Left ventricle myocardium inferior (tissue), 1 donor: ENCODE data around the gene FARS2. TPM values are rescaled to one million over a fixed set of nuclear protein-coding genes. Genes with fewer than 3 reads are reported as not detected.
A peak's percentile ranks its signal among the peaks of the same experiment; 100 is the strongest.

Source experiments
- DNase-seq: peaks from one replicate; pipeline ENCODE4 v3.0.0-alpha.2; 2020
- H3K27ac ChIP-seq: fragments of 200-600 bp; replicated peaks from 2 replicates; pipeline ENCODE4 v1.8.0; 2021
- H3K27me3 ChIP-seq: fragments of 200-600 bp; 2 replicates; pipeline ENCODE4 v1.8.0; 2021; ENCODE audit warnings: low read depth
- H3K36me3 ChIP-seq: fragments of 200-600 bp; 2 replicates; pipeline ENCODE4 v1.8.0; 2021
- H3K4me1 ChIP-seq: fragments of 200-600 bp; 2 replicates; pipeline ENCODE4 v1.8.0; 2021
- H3K4me3 ChIP-seq: fragments of 200-600 bp; 2 replicates; pipeline ENCODE4 v1.8.0; 2021; ENCODE audit warnings: mild to moderate bottlenecking, moderate library complexity
- H3K9me3 ChIP-seq: fragments of 200-600 bp; replicated peaks from 2 replicates; pipeline ENCODE4 v1.8.0; 2021
- CTCF ChIP-seq: fragments of 200-600 bp; IDR thresholded peaks from 2 replicates; pipeline ENCODE4 v1.8.0; 2021; ENCODE audit warnings: antibody characterized with exemption, mild to moderate bottlenecking, borderline replicate concordance
- intact Hi-C: fragments of 100-400 bp; cut with micrococcal nuclease; formaldehyde crosslinking; loops from one replicate; pipeline ENCODE4 v1.11.0; 2022
- total RNA-seq: library from RNA; stranded (reverse); fragmentation: NEBNext Ultra II Directional; extraction: Animal tissue kit (Norgen Biotek cat#: 25700); gene quantifications from one replicate; pipeline ENCODE4 v1.2.1, GENCODE V29; 2021
- donor health status: DM: no; HTN: yes; CAD: no; lungs with severe emphysema.

Gene FARS2
- total RNA-seq, 1 donor from 2014 or later, result 16.7 TPM

GRCh38 chr6:5302995-5303622, 41.8 kb downstream of the FARS2 start:
- Histone ChIP-seq H3K27me3 (no peaks in the 10 kb centered on the region), H3K36me3 (no peaks in the 10 kb centered on the region), H3K9me3 (no peaks in the 10 kb centered on the region), H3K4me1 (peaks cover 14% of the 10 kb centered on the region), H3K4me3 (no peak overlapping the region), H3K27ac (no peak overlapping the region)
- peak; percentile 68 for TF ChIP-seq CTCF
- DNase-seq, result peak; percentile 24
- intact Hi-C loops, result no loop called here

- peaks cover 14% of the 10 kb centered on the region for H3K4me1 ChIP-seq
Measured at GRCh38 chr6:5303682-5304081, 42.4 kb downstream of the FARS2 start.

GRCh38 chr6:5305968-5306626, 44.8 kb downstream of the FARS2 start:
- Histone ChIP-seq H3K4me3 (no peak overlapping the region), H3K4me1 (peaks cover 14% of the 10 kb centered on the region), H3K27ac (no peak overlapping the region), H3K27me3 (no peaks in the 10 kb centered on the region), H3K9me3 (no peaks in the 10 kb centered on the region), H3K36me3 (no peaks in the 10 kb centered on the region)
- intact Hi-C loops, result no loop called here
- no peak for TF ChIP-seq CTCF
- DNase-seq, result no peak

More at GRCh38 chr6:5303682-5304081, 42.4 kb downstream of the FARS2 start:
- DNase-seq, result no peak
- Histone ChIP-seq H3K4me3 (no peak overlapping the region), H3K27ac (no peak overlapping the region), H3K27me3 (no peaks in the 10 kb centered on the region), H3K9me3 (no peaks in the 10 kb centered on the region), H3K36me3 (no peaks in the 10 kb centered on the region)
- intact Hi-C loops, result no loop called here
- no peak for TF ChIP-seq CTCF

GRCh38 chr6:5307058-5307457, 45.7 kb downstream of the FARS2 start:
- Histone ChIP-seq H3K9me3 (no peaks in the 10 kb centered on the region), H3K27ac (no peak overlapping the region), H3K36me3 (no peaks in the 10 kb centered on the region), H3K4me1 (peaks cover 12% of the 10 kb centered on the region), H3K27me3 (no peaks in the 10 kb centered on the region), H3K4me3 (no peak overlapping the region)
- DNase-seq, result no peak
- TF ChIP-seq CTCF, result no peak
- intact Hi-C loops, result no loop called here

GRCh38 chr6:5308066-5308465, 46.8 kb downstream of the FARS2 start:
- Histone ChIP-seq H3K4me3 (no peak overlapping the region), H3K36me3 (no peaks in the 10 kb centered on the region), H3K27ac (no peak overlapping the region), H3K27me3 (no peaks in the 10 kb centered on the region), H3K4me1 (peaks cover 2% of the 10 kb centered on the region), H3K9me3 (no peaks in the 10 kb centered on the region)
- no peak for TF ChIP-seq CTCF
- intact Hi-C loops, result no loop called here
- DNase-seq, result no peak
